Activated CD8-positive, alpha-beta memory T cell treated with anti-CD3 and anti-CD28 coated beads, Interleukin-2, amount 50 U/mL, for 48 hours (primary cell): ENCODE results near the gene CRIP1.
A peak's percentile ranks its signal among the peaks of the same experiment; 100 is the strongest.

Experiments
- DNase-seq: peaks from one replicate; pipeline ENCODE4 v3.0.0-alpha.2; 2020

The CRIP1 gene

DNA sequence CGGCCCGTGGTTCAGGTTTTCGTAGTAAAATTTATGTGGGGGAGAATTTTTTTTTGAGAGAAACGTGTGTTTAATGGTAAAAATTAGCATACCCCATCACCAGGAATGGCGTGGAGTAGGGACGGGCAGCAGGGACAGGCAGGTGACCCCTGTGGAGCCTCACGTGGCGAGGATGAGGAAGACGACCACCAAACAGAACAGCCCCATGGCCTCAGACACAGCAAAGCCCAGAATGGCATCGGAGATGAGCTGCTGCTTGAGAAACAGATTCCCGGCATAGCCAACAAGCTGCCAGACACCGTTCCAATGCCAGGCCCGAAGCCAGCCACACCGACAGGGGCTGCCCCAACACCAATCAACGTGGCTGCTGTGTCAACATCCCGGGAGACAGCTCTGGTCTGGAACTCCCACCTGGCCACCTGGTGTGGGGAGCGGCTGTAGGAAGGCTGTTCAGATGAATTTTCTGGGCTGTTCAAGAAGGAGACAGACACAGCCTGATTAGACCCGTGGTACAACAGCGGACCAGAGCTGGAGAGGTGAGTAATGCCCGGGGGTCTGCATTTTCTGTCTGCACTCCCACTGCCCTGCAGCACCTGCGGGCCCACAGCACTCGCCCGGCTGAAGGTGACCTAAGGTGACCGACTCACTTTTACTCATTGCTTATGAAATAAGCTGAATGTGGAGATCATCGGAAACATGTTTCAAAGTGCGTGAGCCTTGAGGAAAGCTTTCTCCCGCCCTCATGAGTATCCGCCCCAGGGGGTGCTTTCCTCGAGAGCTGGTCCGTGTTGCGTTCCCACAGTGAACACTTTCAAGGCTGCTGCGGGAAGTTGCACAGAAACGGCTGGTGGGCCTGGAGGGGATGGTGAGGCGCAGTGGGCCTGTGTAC is 50.2 kb downstream of the CRIP1 start:
- no peak for DNase-seq

- peak; percentile 94 for DNase-seq
Measured at GRCh38 chr14:105537580-105538474, 51.1 kb downstream of the CRIP1 start.
